GM12892 (cell line): ENCODE data around the gene SCN7A.
"Not testable (repeated sequence)": the region's sequence is repeated elsewhere in the genome, so short reads cannot be mapped to it uniquely, and the experiment has no call there.

ENCODE experiments used
- DNase-seq: peaks from one replicate; pipeline ENCODE4 v3.0.0; 2011; ENCODE audit not compliant: insufficient read length
- FAIRE-seq: peaks from 2 replicates; lab custom pipeline; 2011; peaks lifted over from hg19 to GRCh38; lab: Jason Lieb, UNC
- POLR2A ChIP-seq: IDR thresholded peaks from 2 replicates; pipeline ENCODE4 v1.6.1; 2011; ENCODE audit warnings: low read depth, low read length, control low read depth
- POLR2AphosphoS5 ChIP-seq: IDR thresholded peaks from 2 replicates; pipeline ENCODE4 v1.6.1; 2011; ENCODE audit warnings: low read depth, low read length, control low read depth
- TAF1 ChIP-seq: IDR thresholded peaks from 2 replicates; pipeline ENCODE4 v1.6.1; 2011; ENCODE audit warnings: low read depth, mild to moderate bottlenecking, control low read depth, low read length, borderline replicate concordance

Gene SCN7A

DNA sequence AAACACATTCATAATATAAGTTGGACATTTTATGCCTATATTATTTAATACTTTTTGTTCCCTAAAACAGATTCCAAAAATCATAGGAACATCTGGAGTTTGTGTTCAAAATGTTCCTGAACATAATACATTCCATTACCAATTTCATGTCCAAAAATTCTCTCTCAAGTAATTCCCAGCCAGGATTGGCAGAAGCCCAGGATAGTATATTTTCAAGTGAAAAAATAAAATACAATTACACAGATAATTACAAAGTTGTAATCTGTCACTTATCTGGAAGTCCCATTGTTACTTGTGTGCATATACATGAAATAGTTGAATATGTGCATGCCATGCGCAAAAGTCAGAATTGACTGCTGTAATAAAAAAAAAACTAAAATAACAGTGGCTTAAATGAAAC is 5.2 kb upstream of the SCN7A start:
- FAIRE-seq, result no peak

DNA sequence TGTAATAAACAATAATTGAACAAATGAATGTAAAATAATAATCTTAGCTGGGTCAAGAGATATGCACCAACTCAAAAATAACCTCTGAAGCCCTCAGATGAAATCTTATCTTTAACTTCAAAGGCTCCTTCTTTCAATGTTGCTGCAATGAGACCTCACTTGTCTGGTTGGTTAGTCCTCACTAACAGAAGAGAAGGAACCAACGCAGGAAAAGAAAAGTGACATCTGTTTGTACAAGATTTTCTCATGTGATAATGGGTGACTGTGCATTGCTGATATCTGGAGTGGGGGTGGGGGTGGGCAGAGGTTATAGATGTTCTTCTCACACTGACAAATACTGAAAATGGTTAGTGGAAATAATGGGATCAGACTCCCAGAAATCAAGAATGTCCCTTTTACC is 2.6 kb downstream of the SCN7A start:
- FAIRE-seq, result no peak
- no peak for TF ChIP-seq POLR2A
- no peak for TF ChIP-seq POLR2AphosphoS5
- no peak for TF ChIP-seq TAF1

More for the DNA sequence above, 5.2 kb upstream of the SCN7A start:
- TF ChIP-seq POLR2AphosphoS5 (no peak), TAF1 (no peak), POLR2A (no peak)
- no peak for DNase-seq

DNA sequence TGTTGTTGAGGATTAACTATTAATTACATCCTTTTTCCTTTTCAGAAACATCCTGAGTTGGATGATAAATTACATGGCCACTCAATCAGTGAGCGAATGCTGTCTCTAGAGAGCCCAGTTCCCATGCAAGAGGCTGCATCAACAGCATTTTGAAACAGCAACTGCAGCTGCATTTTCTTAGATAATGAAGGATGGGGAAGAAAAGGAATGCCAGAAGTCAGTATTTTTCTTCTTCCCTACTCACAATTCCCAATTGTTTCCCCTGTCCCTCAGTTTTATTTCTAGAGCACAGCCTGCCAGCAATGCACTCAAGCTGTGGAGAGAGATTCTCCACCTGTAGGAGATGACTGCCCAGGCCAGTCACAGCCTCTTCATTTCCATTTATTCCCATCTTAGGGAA is 6.9 kb downstream of the SCN7A start:
- DNase-seq (no peak), FAIRE-seq (no peak)
- no peak for TF ChIP-seq TAF1
- TF ChIP-seq POLR2A, result no peak
- no peak for TF ChIP-seq POLR2AphosphoS5

More for the DNA sequence above, 2.6 kb downstream of the SCN7A start:
- DNase-seq, result no peak

DNA sequence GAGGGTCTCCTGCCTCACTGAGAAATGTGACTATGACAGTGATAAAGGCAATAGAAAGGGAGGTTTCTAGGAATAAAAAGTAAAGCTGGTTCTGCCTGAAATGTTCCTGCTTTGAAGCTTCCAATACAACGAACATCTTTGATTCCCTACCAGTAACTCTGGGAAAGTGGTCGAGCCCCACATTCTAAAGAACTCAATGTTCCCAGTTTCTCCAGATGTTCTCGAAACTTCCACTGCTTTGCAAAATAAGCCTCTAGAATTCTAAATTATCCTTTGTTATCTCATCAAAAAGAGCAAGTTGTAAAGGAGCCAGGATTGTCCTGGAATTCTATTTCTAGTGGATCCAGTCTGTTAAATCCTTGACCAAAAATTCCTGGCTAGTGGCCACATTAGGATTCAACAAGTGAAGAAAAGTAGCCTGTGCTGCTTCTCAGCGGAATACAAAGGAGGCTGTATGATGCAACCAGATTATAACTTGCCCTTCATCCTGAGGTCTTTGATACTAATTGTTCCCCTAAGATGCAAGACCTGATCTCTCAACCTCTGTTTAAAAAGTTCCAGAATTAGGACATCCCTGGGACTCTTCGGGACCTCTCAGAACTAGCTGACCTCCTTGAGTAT is 8.4 kb downstream of the SCN7A start:
- no peak for FAIRE-seq

DNA sequence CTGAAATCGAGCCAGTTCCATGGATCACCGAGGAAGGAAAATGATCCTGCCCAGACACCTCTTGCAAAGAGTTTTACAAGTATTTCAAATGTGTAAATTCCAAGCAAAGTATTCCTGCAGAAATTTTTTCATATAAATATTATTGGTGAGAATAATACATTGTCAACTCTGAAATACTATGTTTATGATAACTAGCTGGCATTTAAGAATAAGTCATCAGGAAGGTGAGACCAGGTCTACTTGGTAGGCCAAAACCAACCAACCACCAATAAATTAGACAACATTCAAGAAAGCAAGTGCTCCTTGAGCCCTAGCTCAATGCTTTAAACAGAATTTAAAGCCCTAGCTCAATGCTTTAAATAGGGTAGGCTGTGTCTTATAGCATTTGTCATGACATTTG is 21.7 kb downstream of the SCN7A start:
- TF ChIP-seq POLR2A, result no peak
- no peak for TF ChIP-seq TAF1
- no peak for TF ChIP-seq POLR2AphosphoS5
- DNase-seq (no peak), FAIRE-seq (no peak)

More for the DNA sequence above, 8.4 kb downstream of the SCN7A start:
- no peak for TF ChIP-seq POLR2A
- no peak for TF ChIP-seq POLR2AphosphoS5
- TF ChIP-seq TAF1, result no peak
- DNase-seq, result no peak

DNA sequence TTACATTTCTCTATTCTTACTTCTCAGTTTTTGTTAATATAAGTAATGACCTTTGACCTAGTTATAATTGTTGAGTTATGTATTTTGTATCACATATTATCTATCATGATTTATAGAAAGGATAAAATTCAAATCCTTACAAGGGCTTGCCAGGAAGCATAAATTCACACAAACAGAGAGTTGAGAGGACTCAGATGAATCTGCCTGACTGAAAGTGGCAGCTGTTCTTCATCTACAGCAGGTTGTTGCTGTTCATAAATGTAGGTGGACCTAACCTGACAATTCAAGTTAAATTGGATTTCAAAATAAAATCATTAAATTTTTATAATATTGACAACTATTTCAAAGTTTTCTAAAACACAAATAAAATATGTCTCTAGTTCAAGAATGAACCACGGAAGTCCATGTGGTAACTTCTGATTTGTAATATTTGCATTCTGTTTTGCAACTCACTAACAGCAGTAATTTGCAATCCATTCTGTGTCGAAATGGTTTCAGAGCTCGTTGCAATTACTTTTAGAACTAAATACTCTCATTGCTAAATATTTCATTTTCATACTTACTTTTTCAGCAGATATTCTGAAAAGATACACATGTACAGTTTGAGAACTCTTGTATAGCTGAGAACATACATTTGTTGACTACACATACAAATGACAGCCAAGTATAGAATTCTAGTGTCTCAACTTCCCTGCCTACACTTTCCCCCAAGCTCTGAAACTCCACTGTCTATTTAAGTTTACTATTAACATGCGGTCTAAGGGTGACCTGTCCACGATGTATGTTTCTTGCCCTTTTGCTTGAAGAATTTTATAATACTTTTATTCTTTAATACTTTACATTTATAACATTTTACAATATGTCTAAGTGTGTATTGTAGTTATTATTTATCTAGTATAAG is 25.7 kb downstream of the SCN7A start:
- TF ChIP-seq POLR2AphosphoS5 (no peak), POLR2A (no peak), TAF1 (no peak)
- DNase-seq (no peak), FAIRE-seq (no peak)

DNA sequence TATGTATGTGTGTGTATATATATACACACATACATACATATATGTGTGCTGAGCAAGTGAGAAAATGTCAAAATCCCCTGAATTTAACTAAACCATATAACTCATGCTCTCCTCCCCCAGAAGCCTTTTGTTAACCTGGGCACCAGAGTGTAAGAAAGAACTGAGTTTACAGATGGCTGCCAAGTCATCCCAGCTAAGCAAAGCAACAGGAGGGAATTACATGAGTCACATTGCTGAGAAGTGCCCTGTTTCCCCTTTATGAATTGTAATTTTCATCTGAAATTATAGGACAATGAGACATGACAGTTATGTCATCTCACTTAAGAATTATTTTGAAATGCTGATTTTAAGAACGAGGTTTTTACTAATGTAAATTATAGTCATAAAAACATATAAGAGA is 29.9 kb downstream of the SCN7A start:
- no peak for FAIRE-seq
- TF ChIP-seq POLR2AphosphoS5 (no peak), TAF1 (no peak), POLR2A (no peak)
- DNase-seq, result no peak

DNA sequence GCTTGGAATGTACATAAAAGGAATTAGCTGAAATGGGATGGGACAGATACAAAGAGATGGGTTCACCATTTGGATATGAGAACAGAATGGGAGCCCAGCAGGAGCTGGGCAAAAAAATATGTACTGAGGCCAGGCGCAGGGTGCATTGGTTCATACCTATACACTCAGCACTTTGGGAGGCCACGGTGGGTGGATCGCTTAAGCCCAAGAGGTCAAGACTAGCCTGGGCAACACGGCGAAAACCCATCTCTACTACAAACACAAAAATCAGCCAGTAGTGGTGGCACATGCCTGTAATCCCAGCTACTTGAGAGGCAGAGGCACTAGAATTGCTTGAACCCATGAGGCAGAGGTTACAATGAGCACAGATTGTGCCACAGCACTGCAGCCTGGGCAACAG is 30.4 kb downstream of the SCN7A start:
- TF ChIP-seq POLR2A, result no peak
- TF ChIP-seq POLR2AphosphoS5, result no peak
- TF ChIP-seq TAF1, result no peak
- no peak for DNase-seq
- no peak for FAIRE-seq

DNA sequence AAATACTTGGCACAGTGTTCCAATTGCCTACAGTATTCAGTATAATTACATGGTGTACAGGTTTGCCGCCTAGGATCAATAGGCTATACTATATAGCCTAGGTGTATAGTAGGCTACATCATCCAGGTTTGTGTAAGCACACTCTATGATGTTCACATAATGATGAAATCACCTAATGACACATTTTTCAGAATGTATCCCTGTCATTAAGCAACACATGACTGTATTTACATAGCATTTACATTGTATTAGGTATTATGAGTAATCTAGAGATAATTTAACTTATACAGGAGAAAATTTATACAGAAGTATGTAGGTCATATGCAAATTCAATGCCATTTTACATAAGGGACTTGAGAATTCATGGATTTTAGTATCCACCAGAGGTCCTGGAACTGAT is 35.4 kb downstream of the SCN7A start:
- TF ChIP-seq POLR2AphosphoS5, result no peak
- no peak for TF ChIP-seq POLR2A
- TF ChIP-seq TAF1, result no peak
- FAIRE-seq (no peak), DNase-seq (no peak)

DNA sequence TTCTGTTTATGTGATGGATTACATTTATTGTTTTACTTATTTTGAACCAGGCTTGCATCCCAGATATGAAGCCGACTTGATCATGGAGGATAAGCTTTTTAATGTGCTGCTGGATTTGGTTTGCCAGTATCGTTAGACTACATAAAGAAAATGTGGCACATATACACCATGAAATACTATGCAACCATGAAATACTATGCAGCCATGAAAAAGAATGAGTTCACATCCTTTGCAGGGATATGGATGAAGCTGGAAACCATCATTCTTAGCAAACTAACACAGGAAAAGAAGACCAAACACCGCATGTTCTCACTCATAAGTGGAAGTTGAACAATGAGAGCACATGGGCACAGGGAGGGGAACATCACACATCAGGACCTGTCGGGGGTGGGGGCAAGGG is 38.2 kb downstream of the SCN7A start:
- not testable (repeated sequence) for DNase-seq, FAIRE-seq

DNA sequence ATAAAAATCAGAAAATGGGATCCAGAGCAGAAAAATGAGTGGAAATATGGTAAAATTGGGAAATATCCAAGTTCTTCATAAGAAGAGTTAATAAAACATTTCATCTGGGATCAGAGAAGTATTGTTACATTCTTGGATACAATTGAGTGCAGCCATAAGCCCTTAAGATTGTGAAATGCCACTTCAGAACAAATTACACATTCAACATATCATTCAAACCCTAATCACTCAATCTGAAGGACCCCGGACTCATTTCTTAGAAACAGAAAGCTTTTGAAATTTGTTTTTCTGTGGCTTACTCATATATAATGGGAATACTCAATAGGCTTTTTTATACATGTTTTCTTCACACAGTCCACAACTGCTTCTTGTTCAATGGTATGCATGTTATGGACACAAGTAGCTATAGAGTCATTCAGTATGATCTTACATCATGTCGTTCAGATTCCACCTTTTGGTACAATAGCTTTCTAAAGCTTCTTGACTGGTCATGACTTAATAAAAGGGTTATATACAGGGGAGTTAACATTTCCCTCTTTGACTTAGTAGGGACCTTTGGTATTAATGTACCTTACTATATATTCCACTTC is 39.9 kb downstream of the SCN7A start:
- no peak for TF ChIP-seq POLR2A
- no peak for TF ChIP-seq TAF1
- no peak for TF ChIP-seq POLR2AphosphoS5
- no peak for FAIRE-seq
- DNase-seq, result no peak
